ENCODE measurements around the gene BAHCC1. TPM values are rescaled to one million over a fixed set of nuclear protein-coding genes. Genes with fewer than 3 reads are reported as not detected.
"Not testable (repeated sequence)": the region's sequence is repeated elsewhere in the genome, so short reads cannot be mapped to it uniquely, and the experiment has no call there.

Gene BAHCC1
- total RNA-seq, 1 experiment from 2014 or later = 29.8 TPM

- no peak for TF ChIP-seq ARID4B (CRISPR knock-in tag; IDR thresholded peaks at IDR 0.05; ENCODE audit: borderline replicate concordance)
- no peak for TF ChIP-seq GTF2I (CRISPR knock-in tag; conservative IDR thresholded peaks at IDR 0.05)
- no peak for TF ChIP-seq NR1H2 (CRISPR knock-in tag; IDR thresholded peaks at IDR 0.05)
- no peak for TF ChIP-seq ZBTB21 (CRISPR knock-in tag; IDR thresholded peaks at IDR 0.05; ENCODE audit: borderline replicate concordance)
- TF ChIP-seq USF1 (CRISPR knock-in tag; IDR thresholded peaks at IDR 0.05) = no peak
- TF ChIP-seq TEAD4 (CRISPR knock-in tag; IDR thresholded peaks at IDR 0.05) = no peak
- no peak for TF ChIP-seq ATF6 (CRISPR knock-in tag; IDR thresholded peaks at IDR 0.05)
- TF ChIP-seq USF2 (CRISPR knock-in tag; IDR thresholded peaks at IDR 0.05) = no peak
- no peak for TF ChIP-seq PREB (CRISPR knock-in tag; IDR thresholded peaks at IDR 0.05; ENCODE audit: borderline replicate concordance)
Measured at GRCh38 chr17:81349397-81350319, 45.6 kb upstream of the BAHCC1 start (continued).

GRCh38 chr17:81350320-81350890 is 44.9 kb upstream of the BAHCC1 start:
- CTCF ChIA-PET = no interaction called here
- no peaks in the 10 kb centered on the region; the same call in 1 of the 2 replicates for H3K9me3 Mint-ChIP-seq
- DNase-seq (ENCODE audit: low spot score) (no peak), ATAC-seq (no peak)
- H3K36me3 Mint-ChIP-seq = no peaks in the 10 kb centered on the region
- H3K27ac Mint-ChIP-seq = no peak overlapping the region
- H3K4me3 Mint-ChIP-seq = no peak overlapping the region
- peaks cover 53% of the 10 kb centered on the region for H3K27me3 Mint-ChIP-seq (ENCODE audit: low read depth)
- TF ChIP-seq RORB (CRISPR knock-in tag; IDR thresholded peaks at IDR 0.05) (no peak), PRRX2 (CRISPR knock-in tag; IDR thresholded peaks at IDR 0.05) (no peak), TCF7 (CRISPR knock-in tag; IDR thresholded peaks at IDR 0.05; ENCODE audit: low read depth) (no peak)
- POLR2A ChIA-PET = interaction anchor here (0.6 kb wide), 1 partner anchor 156 kb away, joined by 3 read pairs; no protein-coding TSS in a partner anchor
- peaks cover 4% of the 10 kb centered on the region; the same call in 1 of the 2 replicates for H3K4me1 Mint-ChIP-seq

GRCh38 chr17:81351329-81352052 is 43.8 kb upstream of the BAHCC1 start:
- POLR2A ChIA-PET, CTCF ChIA-PET: not testable (repeated sequence)

GRCh38 chr17:81352056-81352455 is 43.2 kb upstream of the BAHCC1 start:
- H3K9me3 Mint-ChIP-seq; POLR2A ChIA-PET; H3K4me1 Mint-ChIP-seq; H3K4me3 Mint-ChIP-seq; H3K27ac Mint-ChIP-seq; H3K36me3 Mint-ChIP-seq; ATAC-seq; CTCF ChIA-PET; DNase-seq (ENCODE audit: low spot score): not testable (repeated sequence)
- peaks cover 44% of the 10 kb centered on the region for H3K27me3 Mint-ChIP-seq (ENCODE audit: low read depth)

More at GRCh38 chr17:81351329-81352052, 43.8 kb upstream of the BAHCC1 start:
- H3K36me3 Mint-ChIP-seq; DNase-seq (ENCODE audit: low spot score); ATAC-seq; H3K4me3 Mint-ChIP-seq; H3K27ac Mint-ChIP-seq; H3K4me1 Mint-ChIP-seq; H3K9me3 Mint-ChIP-seq: not testable (repeated sequence)
- peaks cover 50% of the 10 kb centered on the region for H3K27me3 Mint-ChIP-seq (ENCODE audit: low read depth)
